Activated naive CD4-positive, alpha-beta T cell treated with anti-CD3 and anti-CD28 coated beads, Interleukin-2, amount 50 U/mL, for 72 hours (primary cell): Measurements from ENCODE around the gene RBP2. TPM values are rescaled to one million over a fixed set of nuclear protein-coding genes. Genes with fewer than 3 reads are reported as not detected.
"Not testable (repeated sequence)": the region's sequence is repeated elsewhere in the genome, so short reads cannot be mapped to it uniquely, and the experiment has no call there.

Experiments used
- ATAC-seq, 2 donors: fragments of 150-1000 bp; cut with Tn5 transposase; 2 replicates each; pipeline ENCODE4 v1.10.0; 2021; ENCODE audit warnings: mild to moderate bottlenecking in 2 of 2, moderate library complexity in 2 of 2
- DNase-seq, 2 donors: peaks; one replicate each; pipeline ENCODE4 v3.0.0; 2021 to 2022; ENCODE audit warnings: low spot score in 2 of 2
- H3K27ac Mint-ChIP-seq, 2 donors: one replicate each; pipeline ENCODE4 v1.8.0; 2022; ENCODE audit warnings: mild to moderate bottlenecking in 2 of 2, mixed read lengths in 2 of 2
- H3K36me3 Mint-ChIP-seq, 2 donors: one replicate each; pipeline ENCODE4 v1.8.0; 2022; ENCODE audit warnings: mixed read lengths in 2 of 2
- H3K9me3 Mint-ChIP-seq, 2 donors: one replicate each; pipeline ENCODE4 v1.8.0; 2022; ENCODE audit warnings: mixed read lengths in 2 of 2
- total RNA-seq, 2 donors: library from RNA; stranded (reverse); gene quantifications; one replicate each; pipeline ENCODE4 v1.2.3, GENCODE V29; 2022

RBP2 gene
- total RNA-seq, 2 donors from 2014 or later, result not detected

- ATAC-seq (peak; percentile 60 to 83), DNase-seq (peak in 1 of 2 donors; percentile 24)
- Mint-ChIP-seq H3K36me3 (no peaks in the 10 kb centered on the region), H3K27ac (no peak overlapping the region), H3K9me3 (no peaks in the 10 kb centered on the region)
Observed at GRCh38 chr3:139427283-139428060, 48.8 kb downstream of the RBP2 start.

- ATAC-seq, result no peak
Observed at GRCh38 chr3:139425745-139426400, 50.4 kb downstream of the RBP2 start.

GRCh38 chr3:139423232-139423631 lies 53.1 kb downstream of the RBP2 start:
- no peak for ATAC-seq
- Mint-ChIP-seq H3K9me3 (no peaks in the 10 kb centered on the region), H3K27ac (no peak overlapping the region), H3K36me3 (peaks cover 0 to 5% of the 10 kb centered on the region in 2 donors)
- DNase-seq, result no peak

More at GRCh38 chr3:139425745-139426400, 50.4 kb downstream of the RBP2 start:
- no peak overlapping the region for H3K27ac Mint-ChIP-seq
- H3K9me3 Mint-ChIP-seq, result no peaks in the 10 kb centered on the region
- no peaks in the 10 kb centered on the region for H3K36me3 Mint-ChIP-seq
- no peak for DNase-seq

- Mint-ChIP-seq H3K36me3 (peaks cover 0 to 21% of the 10 kb centered on the region in 2 donors), H3K9me3 (peaks cover 10 to 13% of the 10 kb centered on the region in 2 donors), H3K27ac (no peak overlapping the region)
- DNase-seq, result no peak
- ATAC-seq, result no peak
Observed at GRCh38 chr3:139421460-139421859, 54.9 kb downstream of the RBP2 start.

GRCh38 chr3:139421040-139421439 lies 55.3 kb downstream of the RBP2 start:
- no peak overlapping the region for H3K27ac Mint-ChIP-seq
- DNase-seq, result no peak
- ATAC-seq, result no peak

GRCh38 chr3:139418144-139418543 lies 58.2 kb downstream of the RBP2 start:
- ATAC-seq, result no peak

More at GRCh38 chr3:139421040-139421439, 55.3 kb downstream of the RBP2 start:
- Mint-ChIP-seq H3K36me3 (peaks cover 0 to 26% of the 10 kb centered on the region in 2 donors), H3K9me3 (peaks cover 14 to 17% of the 10 kb centered on the region in 2 donors)

GRCh38 chr3:139416275-139416674 lies 60.0 kb downstream of the RBP2 start:
- Mint-ChIP-seq H3K36me3 (peaks cover 26 to 62% of the 10 kb centered on the region in 2 donors), H3K9me3 (peaks cover 48 to 49% of the 10 kb centered on the region in 2 donors), H3K27ac (no peak overlapping the region)
- ATAC-seq (no peak), DNase-seq (no peak)

More at GRCh38 chr3:139418144-139418543, 58.2 kb downstream of the RBP2 start:
- Mint-ChIP-seq H3K9me3 (peaks cover 35 to 37% of the 10 kb centered on the region in 2 donors), H3K36me3 (peaks cover 17 to 49% of the 10 kb centered on the region in 2 donors), H3K27ac (no peak overlapping the region)
- DNase-seq, result no peak

GRCh38 chr3:139414608-139415224 lies 61.6 kb downstream of the RBP2 start:
- Mint-ChIP-seq H3K36me3 (peaks cover 26 to 65% of the 10 kb centered on the region in 2 donors), H3K9me3 (peaks cover 50 to 52% of the 10 kb centered on the region in 2 donors), H3K27ac (peak overlapping the region in 1 of 2 donors; percentile 16)
- no peak for ATAC-seq
- no peak for DNase-seq

GRCh38 chr3:139412891-139413290 lies 63.4 kb downstream of the RBP2 start:
- ATAC-seq, H3K27ac Mint-ChIP-seq, DNase-seq: not testable (repeated sequence)
- Mint-ChIP-seq H3K9me3 (peaks cover 55 to 58% of the 10 kb centered on the region in 2 donors), H3K36me3 (peaks cover 26 to 65% of the 10 kb centered on the region in 2 donors)

Other genes starting within 250 kb of the RBP2 start
- 10 to 100 TPM; 58.8 to 97.8 TPM for gene MRPS22, start 132.5 kb downstream of the RBP2 start, total RNA-seq
- gene COPB2, start 86.9 kb downstream of the RBP2 start, total RNA-seq, result 100 to 1,000 TPM in 1 of 2 donors, 10 to 100 TPM in 1; 96.0 to 101 TPM
- not detected for gene RBP1, start 63.2 kb upstream of the RBP2 start, total RNA-seq
- gene NMNAT3, start 201.5 kb upstream of the RBP2 start, total RNA-seq, result 1 to 10 TPM; 2.7 to 7.3 TPM